ENCODE results near the gene ANKS1A.

ANKS1A gene

DNA sequence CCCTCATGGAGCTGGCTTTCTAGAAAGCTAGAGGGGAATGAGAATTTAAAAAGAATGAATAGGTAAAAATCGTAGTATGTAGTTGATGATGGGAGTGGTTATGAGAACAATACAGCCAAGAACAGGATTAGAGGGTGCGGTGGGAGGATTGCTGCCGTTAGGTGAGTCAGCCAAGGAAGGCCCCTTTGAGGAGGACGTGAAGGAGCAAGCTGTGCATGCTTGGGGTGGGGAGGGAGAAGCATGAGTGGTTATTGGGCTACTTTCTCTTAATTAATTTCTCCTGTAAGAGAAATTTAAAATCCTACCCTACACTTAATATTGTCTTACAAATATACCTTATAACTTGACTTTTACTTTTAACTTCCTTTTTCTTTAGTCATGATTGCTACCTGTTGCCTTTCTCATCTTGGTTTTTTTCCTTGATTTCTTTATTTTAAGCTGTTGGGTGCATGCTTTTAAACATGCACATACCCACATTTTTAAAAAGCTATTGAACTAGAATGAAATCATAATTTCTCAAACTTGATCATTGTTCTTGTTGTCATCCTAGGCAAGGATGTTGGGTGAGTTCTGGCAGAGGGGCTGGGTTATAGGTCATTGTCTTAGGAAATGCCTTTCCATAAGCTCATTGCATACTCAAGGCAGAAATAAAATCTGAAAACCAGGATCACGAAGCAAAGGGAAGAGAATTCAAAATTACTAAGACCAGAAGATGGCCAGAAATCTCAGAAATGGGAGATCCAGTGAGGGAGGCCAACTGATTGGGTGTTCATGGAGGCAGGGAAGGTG is 137.6 kb downstream of the ANKS1A start:
- no peak for DNase-seq

DNA sequence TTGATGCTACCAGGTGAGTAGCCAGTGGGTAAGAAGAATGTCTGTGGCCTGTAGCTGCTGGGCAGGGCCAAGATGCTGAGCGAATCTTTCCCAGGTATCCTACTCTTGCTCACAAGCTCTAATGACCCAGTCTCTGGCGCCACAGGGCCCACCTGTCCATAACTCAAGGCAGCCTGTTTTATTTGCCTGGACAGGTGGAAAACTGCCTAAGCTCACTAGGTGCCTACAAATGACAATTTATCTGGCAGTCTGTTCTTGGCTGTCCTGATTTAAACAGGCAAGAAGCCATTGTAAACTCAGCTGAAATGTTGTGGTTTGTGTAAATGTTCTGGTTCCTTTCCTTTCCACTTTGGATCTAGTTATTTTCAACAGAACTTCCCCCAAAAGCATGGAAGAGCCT is 138.8 kb downstream of the ANKS1A start:
- no peak for DNase-seq

DNA sequence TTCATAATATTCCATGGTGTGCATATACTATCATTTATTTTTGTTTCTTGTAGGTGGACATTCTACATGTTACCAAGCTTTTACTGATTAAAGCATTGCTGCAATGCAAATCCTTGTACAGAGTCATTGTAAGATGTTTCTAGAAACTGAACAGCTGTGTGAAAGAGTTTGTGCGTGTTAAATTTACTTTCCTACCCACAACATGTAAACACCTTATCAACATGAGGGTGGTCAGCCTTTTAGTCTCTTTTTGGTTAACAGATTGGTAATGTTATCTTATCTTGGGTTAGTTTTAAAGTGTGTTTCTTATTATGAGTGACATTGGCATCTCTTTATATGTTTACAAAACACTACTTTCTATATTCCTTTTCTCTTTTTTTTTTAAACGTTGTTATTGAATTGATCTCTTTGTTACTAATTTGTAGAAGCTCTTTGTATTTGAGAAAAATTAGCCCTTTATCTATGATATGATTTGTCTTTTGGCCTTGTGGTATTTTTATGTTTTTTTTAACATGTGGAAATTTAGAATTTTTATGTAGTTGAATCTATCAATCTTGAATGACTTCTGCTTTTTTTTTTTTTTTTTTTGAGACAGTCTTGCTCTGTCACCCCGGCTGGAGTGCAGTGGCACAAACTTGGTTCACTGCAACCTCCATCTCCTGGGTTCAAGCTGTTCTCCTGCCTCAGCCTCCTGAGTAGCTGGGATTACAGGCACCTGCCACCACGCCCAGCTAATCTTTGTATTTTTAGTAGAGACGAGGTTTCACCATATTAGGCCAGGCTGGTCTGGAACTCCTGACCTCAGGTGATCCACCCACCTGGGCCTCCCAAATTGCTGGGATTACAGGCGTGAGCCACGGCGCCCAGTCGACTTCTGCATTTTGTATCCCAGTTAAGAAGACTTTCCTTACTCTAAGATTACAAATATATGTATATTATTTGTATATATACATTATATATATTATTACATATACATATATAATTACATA is 140.0 kb downstream of the ANKS1A start:
- DNase-seq, result no peak

DNA sequence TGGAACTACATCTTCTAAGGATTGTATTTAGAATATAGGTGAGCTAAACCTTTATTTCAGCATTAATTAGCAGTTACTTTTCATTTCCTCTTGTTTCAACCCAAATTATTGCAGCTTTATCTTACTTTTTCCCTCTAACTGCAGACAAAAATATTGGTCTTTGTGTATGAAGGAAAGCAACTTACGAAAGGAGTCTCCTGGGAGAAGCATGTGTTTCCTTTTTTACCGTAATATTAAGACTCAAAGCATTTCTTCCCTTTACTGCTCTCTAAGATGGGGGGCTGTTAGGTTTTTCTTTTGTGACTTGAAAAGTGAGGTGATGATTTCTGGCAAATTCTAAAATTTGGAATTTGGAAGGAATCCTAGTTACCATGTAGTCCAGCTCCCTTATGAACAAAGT is 141.0 kb downstream of the ANKS1A start:
- no peak for DNase-seq

DNA sequence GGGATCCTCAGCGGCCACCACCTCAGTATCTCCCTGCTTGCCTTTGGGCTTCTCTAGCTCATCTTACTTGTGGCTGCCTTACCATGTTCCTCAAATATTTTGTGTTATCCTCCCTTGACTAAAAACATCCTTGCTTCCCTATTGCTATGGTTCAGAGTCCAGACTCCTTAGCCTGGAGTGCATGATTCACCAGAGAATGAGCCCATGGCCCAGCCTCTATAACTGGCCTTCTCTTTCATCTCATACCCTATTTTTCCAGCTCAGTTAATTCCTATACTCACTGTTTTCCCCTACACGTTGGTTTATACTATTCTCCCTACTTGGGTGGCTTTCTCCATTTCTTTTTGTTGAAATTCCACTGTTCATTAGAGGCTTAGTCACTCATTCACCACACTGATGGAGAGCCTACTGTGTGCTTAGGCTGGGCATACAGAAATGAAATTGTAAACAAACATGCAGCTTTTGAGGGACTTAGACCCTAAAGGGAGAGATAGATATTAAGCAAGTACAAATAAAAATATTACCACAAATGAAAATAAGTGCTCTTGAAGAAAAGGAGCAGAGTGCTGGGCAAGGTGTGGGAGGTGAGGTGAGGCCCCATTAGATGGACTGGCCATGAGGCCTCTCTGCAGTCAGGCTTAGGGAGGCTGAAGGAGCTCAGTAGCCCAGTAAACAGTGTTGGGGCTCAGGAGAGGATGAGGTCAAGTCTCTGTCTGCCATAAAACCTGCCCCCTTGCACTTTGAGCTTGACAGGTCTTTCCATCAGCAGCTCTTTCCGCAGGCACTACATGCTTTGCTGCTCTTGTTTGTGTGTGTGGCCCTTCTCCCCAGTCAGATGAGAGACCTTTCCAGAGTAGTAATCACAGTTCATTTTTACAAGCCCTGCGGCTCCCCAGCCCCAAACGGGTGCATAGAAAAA is 142.8 kb downstream of the ANKS1A start:
- DNase-seq, result no peak

DNA sequence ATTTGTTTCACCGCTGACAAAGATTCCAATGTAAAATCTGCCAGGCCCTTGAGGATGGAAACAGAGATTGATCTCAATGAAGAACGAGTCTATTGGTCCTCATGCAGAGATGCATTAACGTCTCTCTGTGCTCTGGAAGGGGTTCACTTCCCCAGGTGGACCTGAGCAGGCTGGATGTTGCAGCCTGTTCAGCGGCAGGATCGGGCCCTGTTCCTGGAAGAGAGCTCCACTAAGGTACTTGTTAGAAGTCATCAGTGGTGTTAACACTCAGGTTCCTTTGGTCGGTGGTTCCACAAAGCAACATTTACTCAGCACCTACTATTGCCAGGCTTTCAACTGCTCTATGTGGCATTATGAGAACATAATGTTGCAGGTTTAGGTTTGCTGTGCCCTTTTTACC is 144.6 kb downstream of the ANKS1A start:
- no peak for DNase-seq

DNA sequence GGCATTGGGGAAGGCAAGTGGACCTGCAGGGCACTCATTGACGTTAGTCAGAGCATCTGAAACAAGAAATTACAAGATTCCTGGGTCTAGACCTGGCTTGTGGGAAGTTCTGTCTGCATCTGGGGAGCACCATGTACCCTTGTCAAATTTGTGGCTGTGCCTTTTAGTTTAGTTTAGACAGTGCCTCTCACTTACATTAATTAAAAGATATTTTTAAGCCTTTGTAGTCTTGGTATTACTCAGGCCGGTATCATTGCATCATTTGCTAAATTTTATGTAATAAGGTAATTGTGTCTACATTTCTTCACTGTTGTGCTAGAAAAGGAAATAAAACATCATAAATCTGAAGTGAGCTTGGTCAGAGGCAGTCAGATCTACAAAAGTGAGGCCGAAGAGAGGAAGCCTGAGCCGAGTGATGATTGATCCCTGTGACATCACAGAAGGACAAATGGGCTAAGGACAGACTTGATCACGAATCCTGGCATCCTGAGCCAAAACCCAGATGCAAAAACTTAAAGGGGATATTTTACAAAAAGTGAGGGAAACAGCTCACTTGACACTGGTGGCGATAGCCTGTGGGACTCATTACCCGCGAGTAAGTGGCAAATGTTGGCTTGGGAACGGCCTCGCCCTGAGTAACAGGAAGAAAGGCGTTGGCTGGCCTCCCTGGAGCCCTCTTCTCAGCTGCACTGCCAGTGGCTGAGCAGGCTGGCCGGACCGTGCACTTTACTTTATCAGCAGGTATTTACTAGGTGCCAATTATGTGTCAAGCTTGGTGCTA is 145.5 kb downstream of the ANKS1A start:
- DNase-seq, result peak; percentile 23

DNA sequence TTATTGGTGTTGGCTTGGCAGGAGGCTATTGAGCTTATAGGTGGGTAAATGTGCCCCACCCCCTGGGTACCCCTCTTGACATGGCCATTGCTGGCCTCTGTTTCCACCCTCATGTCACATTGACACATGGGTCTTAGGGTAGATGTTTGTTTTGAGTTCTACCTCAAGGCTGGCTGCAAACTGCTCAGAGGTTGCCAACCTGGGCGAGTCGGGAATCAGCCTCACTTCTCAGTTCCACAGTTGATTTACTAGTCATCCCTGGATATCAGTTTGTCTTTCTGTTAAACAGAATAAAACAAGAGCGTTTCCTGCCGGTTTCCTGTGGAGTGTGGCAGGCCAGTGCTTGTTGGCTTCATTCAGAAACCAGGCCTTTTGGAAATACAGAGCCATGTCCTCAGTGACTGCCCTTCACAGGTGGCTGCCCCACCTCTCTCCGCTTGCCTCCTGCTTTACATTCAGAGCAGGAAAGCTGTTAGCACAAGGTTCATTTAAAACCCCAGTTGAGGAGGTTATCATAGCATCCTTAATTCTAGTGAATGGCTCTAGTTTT is 146.5 kb downstream of the ANKS1A start:
- peak; percentile 83 for DNase-seq

DNA sequence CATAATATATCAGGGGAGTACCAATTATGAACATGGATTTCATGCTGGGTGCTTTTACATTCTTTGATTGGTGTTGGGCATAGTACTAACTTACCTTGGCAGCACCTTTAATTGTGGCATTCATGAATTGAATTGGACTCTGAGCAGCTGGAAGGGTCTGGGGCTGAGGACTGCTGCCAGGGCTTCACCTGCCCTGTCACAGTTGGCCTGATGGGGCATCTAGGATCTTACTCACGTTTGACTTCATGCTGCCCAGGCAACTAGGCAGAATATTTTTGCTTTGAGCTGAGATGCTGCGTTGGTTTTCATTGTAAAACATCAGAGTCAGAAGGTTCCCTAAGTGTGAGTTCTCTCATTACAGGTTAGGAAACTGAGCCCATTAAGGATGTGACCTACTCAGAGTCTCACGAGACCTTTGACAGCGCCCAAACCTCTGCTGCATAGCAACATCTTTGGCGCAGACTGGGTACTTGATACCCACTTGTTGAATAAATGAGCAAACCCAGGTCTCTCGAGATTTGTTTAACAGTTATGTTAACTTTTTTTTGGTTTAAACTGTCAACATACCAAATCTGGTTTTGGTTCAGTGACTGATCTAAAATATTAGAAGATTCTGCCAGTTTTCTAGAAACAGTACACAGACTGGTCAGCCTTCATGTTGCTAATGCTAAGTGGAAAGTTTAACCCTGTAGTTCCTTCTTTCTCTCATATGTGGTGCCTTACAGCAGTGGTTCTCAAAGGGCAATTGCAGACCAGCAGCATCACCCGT is 147.2 kb downstream of the ANKS1A start:
- DNase-seq, result peak; percentile 83

DNA sequence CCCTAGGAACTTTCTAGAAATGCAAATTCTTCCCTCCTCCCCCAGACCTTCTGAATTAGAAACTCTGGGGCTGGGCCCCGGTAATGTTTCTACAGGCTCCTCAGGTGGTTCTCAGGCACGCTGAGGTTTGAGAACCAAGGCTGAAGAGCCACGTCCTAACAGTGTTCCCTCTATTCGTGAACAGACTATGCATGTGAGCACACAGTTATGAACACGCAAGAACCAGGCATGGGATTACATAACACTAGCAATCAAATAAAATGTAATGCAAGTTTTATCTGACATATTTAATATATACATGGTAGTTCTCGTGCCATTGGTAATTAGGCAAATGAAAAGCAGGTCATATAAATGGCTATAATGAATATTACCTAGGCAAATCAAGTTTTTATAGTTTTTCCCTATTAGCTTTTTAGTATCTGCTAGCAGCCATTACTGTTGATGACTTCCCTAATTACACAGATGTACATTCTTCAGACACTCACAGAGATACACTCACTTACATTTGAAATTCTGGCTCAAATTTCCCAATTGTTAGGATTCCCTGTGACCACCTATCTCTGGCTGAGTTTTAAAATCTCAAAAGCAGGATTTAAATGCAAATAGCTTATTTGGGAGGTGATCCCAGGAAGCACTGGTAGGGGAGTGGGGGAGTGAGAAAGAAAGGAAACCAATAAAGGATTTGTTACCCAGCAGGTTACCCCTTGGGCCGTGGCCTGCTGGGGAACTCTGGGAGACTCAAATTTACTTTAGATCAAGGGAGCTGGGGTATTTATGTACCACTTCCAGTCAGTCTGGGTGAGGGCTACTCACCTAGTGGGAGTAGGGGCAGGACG is 148.0 kb downstream of the ANKS1A start:
- no peak for DNase-seq

DNA sequence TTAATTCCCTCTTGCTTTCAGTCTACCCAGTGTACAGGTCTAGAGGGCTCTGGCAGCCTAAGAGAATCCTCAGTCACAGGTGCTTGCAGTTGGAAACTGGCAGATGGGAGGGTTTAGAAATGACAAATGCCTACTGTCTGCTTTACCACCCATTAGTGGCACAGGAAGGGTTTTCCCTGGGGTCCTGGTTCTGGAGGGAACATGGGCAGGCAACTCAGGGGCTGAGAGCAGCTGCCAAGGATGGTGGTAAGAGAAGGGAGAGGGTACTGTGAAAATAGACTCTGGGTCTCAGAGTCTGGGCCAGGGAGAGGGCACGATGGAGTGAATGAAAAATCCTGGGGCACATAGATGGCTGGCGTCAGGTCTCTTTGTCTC is 148.6 kb downstream of the ANKS1A start:
- no peak for DNase-seq

DNA sequence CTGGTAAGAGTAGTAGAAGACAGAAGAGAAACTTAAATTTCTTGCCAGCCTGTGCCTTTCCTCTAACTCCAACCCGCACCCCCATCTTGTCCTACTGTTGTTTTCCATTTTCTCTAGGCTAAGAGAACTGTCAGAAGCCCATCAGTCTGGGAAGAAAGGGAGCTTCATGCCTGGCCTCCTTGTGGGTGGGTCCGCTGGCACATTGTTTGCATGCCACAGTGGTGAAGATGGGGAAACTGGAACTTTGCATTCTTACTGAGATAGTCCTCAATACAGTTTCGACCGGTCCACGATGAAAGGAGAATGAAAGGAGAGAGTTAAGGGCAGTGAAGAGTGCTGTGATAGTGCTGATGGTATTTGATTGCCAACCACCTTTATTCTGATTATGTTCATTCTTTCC is 149.0 kb downstream of the ANKS1A start:
- no peak for DNase-seq

DNA sequence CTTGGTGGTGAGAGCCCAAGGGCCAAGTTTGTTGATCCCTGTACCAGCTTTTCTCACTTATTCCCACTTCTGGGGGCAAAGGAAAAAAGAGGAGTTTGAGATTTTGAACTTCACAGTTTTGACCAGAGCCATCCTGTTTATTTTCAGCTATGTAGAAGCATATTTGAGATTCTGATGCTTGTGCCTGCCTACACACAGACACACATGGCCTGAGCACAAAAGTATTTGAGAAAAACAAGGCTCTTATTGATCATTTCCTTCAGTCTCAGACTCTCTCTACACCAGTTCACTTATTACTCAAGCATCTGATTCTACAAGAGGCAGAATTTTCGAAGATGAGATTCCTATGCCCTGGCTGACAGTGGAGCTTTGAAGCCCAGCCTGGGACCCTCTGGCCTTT is 151.3 kb downstream of the ANKS1A start:
- no peak for DNase-seq

DNA sequence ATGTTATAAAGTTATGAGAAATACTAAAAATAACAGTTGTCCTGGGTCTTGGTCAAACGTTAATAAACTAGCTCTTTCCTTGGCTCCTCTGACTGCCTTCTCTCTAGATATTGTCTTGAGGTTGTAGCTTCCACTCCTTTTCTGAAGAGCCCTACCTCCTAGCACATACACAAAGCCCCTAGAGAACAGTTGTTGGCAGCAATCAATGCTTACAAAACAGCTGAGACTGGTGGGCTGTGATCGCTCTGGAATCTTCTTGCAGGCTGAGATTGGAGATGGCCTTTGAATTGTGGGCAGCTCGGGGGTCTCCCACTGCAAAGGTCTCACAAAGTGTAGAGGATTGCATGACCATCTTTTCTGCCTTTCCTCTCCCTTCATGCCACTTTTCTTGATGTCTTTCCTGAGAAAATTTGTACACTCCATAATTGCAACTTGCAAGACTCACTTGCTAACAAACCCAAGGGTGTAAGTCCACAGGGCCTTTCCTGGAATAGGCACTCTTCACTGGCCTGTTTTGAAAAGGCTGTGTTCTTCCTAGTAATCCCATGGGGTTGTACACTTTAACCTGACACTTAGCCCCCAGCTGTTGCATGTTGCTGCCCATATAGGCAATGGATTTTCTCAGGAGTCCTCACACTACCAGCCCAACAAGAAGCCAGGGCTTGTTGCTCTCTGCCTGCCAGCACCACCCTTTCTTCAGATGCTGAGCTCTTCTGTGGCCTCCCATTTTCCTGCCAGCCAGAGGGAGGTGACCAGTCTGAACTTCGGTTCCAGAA is 152.2 kb downstream of the ANKS1A start:
- no peak for DNase-seq

DNA sequence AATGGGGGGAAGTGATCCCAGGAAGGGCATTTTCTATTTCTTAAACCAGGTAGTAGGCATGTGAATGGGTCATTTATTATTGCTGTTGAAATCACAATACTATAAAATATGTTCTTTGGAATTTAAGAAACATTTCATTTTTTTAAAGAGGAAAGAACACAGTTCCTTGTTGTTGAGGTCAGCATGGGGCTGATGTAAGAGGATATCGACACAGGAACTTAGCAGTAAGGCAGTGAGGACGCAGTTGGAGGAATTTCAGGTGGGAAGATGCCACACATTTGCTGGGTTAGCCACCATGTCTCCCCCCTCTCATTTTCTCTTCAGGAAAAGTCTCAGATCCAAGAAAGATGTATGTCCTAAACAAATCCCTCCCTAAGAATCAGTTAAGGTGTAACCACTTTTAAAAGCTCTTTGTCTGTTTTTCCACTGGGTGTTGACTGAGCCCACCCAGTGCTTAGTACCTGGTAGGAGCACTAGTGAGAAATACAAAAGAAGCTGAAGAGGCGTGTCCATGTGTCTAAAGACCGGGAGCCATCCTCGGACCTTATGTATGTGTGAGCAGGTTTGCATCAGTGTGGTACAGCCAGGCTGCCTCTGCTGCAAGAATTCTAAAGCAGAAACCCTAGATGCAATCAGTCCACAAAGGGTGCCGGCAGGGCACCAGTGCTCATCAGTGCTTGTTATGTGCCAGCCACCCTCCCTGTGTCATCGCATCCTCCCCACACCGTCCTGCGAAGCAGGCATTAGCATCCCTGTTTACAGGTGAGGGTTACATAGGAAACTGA is 153.2 kb downstream of the ANKS1A start:
- DNase-seq, result no peak

DNA sequence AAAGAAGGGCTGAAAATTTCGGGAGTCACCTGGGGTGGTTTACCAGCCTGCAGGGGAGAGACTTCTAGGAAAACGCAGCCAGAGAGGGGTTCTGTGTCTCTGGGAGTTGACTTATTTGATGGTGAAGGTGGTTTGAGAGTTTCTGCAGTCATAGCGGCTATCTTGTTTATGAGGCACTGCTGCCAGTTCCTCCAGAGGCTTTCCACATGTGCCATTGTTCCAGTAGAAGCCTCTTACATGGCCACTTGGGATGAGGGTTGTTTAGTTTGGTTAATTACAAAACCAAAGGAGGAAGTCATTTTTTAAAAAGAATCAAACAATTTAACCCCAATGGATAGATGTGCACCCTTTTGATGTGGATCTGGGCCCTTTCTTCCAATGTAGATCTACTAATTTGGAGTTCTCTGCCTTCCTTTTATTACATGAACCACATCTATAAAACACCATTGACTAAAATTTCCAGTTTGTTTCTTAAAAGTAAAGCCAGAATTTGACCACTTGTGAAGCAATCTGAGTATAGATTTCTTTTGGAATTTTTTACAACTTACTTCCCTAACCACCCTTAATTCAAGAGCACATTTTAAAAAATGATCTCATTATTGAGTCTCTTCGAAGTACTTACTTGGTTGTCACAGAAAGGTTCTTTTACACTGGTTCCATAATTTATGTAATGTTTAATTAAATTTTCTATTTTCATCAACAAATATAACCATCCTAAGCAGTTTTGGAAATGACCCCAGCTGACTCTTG is 154.5 kb downstream of the ANKS1A start:
- DNase-seq, result no peak

DNA sequence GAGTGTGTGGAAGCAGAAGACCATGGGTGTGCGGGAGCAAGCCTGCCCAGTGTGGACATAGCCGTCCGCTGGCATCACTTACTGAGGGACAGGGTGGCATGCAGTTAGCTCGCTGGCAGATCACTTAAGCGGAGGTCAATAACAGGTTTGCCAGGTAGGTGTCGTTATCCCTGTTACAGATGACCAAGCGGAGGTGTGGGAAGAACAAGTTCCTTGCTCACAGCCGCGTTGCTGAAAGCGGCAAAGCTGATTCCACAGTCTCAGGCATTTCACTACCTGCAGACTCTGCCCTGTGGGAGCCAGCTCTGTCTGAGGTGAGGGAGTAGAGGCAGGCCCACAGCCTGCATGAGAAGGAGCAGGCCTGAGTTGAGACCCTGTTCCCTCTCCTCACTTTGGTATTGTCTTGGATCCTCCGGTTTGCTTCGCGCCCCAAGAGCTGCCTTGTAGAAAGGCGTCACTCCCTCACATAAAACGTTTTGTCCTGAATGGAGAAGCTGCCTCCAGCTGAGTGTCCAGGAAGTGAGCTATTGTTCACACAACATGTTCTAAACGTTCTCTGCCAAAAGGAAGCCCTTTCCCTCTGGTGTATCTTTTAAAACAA is 155.2 kb downstream of the ANKS1A start:
- DNase-seq, result peak; percentile 89

All from COR-L47 (cell line).